GM18861 (cell line): ENCODE results near the gene MBOAT1.

Experiments used
- ATAC-seq: cut with Tn5 transposase; IDR thresholded peaks from one replicate; pipeline ENCODE4 v1.9.1; 2021; ENCODE audit not compliant: unreplicated experiment

MBOAT1 gene

DNA sequence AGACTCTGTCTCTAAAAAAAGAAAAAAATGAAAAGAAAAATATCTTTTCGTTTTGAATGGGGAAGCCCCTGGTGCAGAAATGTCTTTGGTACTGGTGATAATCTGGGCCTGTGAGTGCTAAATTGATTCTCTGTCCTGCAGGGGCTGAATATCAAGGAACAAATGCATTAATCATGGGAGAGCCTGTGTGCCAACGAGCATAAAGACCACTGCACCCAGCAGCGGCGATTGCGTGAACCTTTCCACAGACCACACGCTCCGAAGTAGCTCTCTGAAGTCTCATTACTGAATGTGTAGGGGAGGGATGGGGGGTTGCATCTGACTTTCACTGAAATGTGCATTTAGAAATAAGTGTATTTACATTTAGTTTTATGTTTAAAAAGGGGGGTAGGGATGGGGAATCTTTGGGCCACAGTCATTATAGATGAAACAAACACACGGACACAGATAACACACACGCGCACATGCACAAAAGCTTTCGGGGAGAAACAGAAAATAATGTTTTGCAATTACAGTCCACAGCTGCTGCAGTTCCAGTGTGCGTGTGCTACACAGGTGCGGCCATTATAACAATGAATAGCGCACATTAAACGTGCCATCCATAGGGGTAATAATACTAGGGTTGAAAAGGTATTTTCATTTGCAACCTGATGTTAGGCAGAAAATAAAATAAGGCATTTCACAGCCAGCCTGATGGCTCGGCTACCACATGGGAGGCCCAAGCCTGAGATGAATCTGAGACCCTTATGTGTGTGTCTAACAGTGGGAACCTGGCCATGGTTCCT lies 154.0 kb downstream of the MBOAT1 start:
- ATAC-seq: no peak

DNA sequence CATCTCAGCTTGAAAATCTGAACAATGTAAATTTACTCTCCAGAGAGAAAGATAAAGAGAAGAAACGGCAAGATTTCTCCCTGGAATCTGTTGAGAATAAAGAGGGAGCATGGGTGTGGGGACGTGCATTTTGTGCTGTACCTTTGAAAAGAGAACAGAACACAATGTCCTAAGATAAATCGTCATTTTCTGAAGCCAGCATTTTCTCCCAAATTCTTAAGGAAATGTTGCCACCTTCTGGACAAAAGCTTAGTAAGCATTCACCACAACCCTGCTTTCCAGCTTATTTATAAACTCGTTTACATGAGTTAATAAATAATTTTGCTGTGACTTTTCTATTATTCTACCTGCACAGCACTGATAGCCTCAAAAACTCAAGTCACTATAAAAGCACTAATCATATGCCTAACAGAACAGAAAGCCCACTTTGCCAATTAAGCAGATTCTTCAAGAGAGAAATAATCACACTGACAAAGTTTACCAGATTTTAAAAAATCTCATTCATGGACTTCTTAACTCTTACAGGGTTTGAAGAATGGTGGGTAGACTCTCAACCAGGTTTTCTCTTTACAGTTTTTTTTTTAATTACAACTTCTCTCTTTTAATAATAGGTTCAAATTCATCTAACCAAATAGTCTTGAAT lies 155.8 kb downstream of the MBOAT1 start:
- peak; percentile 91 for ATAC-seq

DNA sequence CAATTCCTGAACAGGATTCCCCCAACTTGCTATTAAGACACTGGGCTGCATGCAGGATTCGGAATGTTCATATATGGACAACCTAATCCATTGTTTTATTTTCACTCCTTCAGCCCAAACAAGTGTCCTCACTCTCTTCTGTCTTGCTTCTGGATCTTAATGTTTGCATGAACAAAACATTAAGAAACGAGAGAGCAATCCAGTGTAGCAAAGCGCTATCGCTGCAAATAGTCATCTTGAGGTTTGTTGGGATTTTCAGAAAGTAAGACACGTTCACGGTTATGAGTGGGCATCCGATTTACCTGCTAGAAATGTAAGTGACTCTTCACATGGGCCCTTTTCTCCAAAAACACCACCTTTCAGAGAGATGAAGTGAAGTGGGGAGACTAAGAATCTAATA lies 156.4 kb downstream of the MBOAT1 start:
- no peak for ATAC-seq
